ENCODE results near the gene ILK.

DNA sequence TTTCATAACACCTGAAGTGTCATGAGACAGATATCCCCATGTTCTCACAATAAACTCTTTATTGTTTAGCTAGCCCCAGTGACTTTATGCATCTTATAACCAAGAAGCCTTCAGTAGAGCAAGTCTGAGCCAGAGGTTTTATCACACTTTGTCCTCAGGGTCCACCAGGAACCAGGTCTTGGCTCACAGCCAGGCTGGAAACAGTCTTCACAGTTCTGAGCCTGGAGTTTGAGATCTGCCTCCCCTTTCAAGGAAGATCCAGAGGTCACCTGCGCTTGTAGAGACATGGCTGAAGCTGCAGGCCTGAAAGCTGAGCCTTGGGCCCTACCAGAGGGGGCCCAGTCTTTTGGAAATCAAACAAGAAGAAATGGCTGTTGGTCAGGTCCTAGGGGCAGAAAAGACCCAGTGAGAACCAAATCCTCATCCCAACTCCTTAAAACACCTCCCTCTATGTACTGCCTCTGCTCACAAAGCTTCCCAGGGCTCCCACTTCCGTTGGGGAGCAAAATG, 3.6 kb upstream of the ILK start:
- TF ChIP-seq JUND (CRISPR knock-in tag; IDR thresholded peaks at IDR 0.05) (no peak), MAFK (conservative IDR thresholded peaks at IDR 0.05 in 1 of 2, IDR thresholded peaks at IDR 0.05 in 1 of 2; ENCODE audit: low read length in 2 of 2) (no peak), POLR2A (IDR thresholded peaks at IDR 0.05; ENCODE audit: insufficient read depth in 1 of 2, low read depth in 2 of 2, low read length in 2 of 2) (no peak), ZNF792 (CRISPR knock-in tag; IDR thresholded peaks at IDR 0.05) (no peak), FOXM1 (CRISPR knock-in tag; IDR thresholded peaks at IDR 0.05) (no peak), ZBTB1 (CRISPR knock-in tag; IDR thresholded peaks at IDR 0.05; ENCODE audit: borderline replicate concordance) (no peak), HNRNPUL1 (IDR thresholded peaks at IDR 0.05; ENCODE audit: low read depth, low read length) (no peak), TCF7L2 (IDR thresholded peaks at IDR 0.05; ENCODE audit: low read depth, low read length) (no peak), NFRKB (IDR thresholded peaks at IDR 0.05) (no peak)
- TF ChIP-seq, protein P1, sequence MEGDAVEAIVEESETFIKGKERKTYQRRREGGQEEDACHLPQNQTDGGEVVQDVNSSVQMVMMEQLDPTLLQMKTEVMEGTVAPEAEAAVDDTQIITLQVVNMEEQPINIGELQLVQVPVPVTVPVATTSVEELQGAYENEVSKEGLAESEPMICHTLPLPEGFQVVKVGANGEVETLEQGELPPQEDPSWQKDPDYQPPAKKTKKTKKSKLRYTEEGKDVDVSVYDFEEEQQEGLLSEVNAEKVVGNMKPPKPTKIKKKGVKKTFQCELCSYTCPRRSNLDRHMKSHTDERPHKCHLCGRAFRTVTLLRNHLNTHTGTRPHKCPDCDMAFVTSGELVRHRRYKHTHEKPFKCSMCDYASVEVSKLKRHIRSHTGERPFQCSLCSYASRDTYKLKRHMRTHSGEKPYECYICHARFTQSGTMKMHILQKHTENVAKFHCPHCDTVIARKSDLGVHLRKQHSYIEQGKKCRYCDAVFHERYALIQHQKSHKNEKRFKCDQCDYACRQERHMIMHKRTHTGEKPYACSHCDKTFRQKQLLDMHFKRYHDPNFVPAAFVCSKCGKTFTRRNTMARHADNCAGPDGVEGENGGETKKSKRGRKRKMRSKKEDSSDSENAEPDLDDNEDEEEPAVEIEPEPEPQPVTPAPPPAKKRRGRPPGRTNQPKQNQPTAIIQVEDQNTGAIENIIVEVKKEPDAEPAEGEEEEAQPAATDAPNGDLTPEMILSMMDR (CRISPR knock-in tag; IDR thresholded peaks at IDR 0.05): no peak
- TF ChIP-seq, protein P2, sequence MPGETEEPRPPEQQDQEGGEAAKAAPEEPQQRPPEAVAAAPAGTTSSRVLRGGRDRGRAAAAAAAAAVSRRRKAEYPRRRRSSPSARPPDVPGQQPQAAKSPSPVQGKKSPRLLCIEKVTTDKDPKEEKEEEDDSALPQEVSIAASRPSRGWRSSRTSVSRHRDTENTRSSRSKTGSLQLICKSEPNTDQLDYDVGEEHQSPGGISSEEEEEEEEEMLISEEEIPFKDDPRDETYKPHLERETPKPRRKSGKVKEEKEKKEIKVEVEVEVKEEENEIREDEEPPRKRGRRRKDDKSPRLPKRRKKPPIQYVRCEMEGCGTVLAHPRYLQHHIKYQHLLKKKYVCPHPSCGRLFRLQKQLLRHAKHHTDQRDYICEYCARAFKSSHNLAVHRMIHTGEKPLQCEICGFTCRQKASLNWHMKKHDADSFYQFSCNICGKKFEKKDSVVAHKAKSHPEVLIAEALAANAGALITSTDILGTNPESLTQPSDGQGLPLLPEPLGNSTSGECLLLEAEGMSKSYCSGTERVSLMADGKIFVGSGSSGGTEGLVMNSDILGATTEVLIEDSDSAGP (CRISPR knock-in tag; IDR thresholded peaks at IDR 0.05; ENCODE audit: borderline replicate concordance): no peak
- TF ChIP-seq, protein P3, sequence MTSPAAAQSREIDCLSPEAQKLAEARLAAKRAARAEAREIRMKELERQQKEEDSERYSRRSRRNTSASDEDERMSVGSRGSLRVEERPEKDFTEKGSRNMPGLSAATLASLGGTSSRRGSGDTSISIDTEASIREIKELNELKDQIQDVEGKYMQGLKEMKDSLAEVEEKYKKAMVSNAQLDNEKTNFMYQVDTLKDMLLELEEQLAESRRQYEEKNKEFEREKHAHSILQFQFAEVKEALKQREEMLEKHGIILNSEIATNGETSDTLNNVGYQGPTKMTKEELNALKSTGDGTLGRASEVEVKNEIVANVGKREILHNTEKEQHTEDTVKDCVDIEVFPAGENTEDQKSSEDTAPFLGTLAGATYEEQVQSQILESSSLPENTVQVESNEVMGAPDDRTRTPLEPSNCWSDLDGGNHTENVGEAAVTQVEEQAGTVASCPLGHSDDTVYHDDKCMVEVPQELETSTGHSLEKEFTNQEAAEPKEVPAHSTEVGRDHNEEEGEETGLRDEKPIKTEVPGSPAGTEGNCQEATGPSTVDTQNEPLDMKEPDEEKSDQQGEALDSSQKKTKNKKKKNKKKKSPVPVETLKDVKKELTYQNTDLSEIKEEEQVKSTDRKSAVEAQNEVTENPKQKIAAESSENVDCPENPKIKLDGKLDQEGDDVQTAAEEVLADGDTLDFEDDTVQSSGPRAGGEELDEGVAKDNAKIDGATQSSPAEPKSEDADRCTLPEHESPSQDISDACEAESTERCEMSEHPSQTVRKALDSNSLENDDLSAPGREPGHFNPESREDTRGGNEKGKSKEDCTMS (CRISPR knock-in tag; conservative IDR thresholded peaks at IDR 0.05): no peak
- TF ChIP-seq, protein P4, sequence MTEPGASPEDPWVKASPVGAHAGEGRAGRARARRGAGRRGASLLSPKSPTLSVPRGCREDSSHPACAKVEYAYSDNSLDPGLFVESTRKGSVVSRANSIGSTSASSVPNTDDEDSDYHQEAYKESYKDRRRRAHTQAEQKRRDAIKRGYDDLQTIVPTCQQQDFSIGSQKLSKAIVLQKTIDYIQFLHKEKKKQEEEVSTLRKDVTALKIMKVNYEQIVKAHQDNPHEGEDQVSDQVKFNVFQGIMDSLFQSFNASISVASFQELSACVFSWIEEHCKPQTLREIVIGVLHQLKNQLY (CRISPR knock-in tag; IDR thresholded peaks at IDR 0.05): no peak
